Activated CD4-positive, alpha-beta memory T cell treated with anti-CD3 and anti-CD28 coated beads for 36 hours (primary cell): ENCODE data around the gene CALY. TPM values are rescaled to one million over a fixed set of nuclear protein-coding genes. Genes with fewer than 3 reads are reported as not detected.
"Not testable (repeated sequence)": the region's sequence is repeated elsewhere in the genome, so short reads cannot be mapped to it uniquely, and the experiment has no call there.

Experiments
- CTCF ChIA-PET: fragments of 350-600 bp; sonication (Branson Sonifier 250); formaldehyde crosslinking; loops from one replicate; lab custom pipeline; 2021; ENCODE audit warnings: antibody characterized with exemption, inconsistent platforms; lab: Charles Lee
- POLR2A ChIA-PET: fragments of 350-600 bp; sonication (Branson Sonifier 250); formaldehyde crosslinking; loops from one replicate; lab custom pipeline; 2021; ENCODE audit warnings: antibody characterized with exemption; lab: Charles Lee
- DNase-seq: peaks from one replicate; pipeline ENCODE4 v3.0.0-alpha.2; 2020
- H3K27ac Mint-ChIP-seq: one replicate; pipeline ENCODE4 v1.8.0; 2021; ENCODE audit warnings: mixed read lengths
- H3K27me3 Mint-ChIP-seq: one replicate; pipeline ENCODE4 v1.8.0; 2021; ENCODE audit warnings: mixed read lengths
- H3K36me3 Mint-ChIP-seq: one replicate; pipeline ENCODE4 v1.8.0; 2021; ENCODE audit warnings: mixed read lengths
- H3K4me1 Mint-ChIP-seq: one replicate; pipeline ENCODE4 v1.8.0; 2021; ENCODE audit warnings: low read depth, mixed read lengths
- H3K4me3 Mint-ChIP-seq: one replicate; pipeline ENCODE4 v1.8.0; 2021; ENCODE audit warnings: mild to moderate bottlenecking, mixed read lengths
- H3K9me3 Mint-ChIP-seq: one replicate; pipeline ENCODE4 v1.8.0; 2021; ENCODE audit warnings: mixed read lengths
- intact Hi-C: fragments of 100-400 bp; cut with micrococcal nuclease; formaldehyde crosslinking; loops from one replicate; pipeline ENCODE4 v1.15.1; 2023
- total RNA-seq, 2 experiments: library from RNA; stranded (reverse); gene quantifications; one replicate each; pipeline ENCODE4 v1.2.3, GENCODE V29; 2021

CALY gene
- total RNA-seq, 2 experiments from 2014 or later: not detected

GRCh38 chr10:133377025-133377817 is 40.5 kb upstream of the CALY start:
- Mint-ChIP-seq H3K4me1 (peaks cover 2% of the 10 kb centered on the region), H3K9me3 (no peaks in the 10 kb centered on the region), H3K36me3 (no peaks in the 10 kb centered on the region), H3K4me3 (peak overlapping the region; percentile 20), H3K27ac (no peak overlapping the region), H3K27me3 (no peaks in the 10 kb centered on the region)
- CTCF ChIA-PET: no interaction called here
- DNase-seq: no peak
- intact Hi-C loops: loop anchor here (5.0 kb wide), 1 partner anchor 70 kb away; the partner anchor contains the start of genes TUBGCP2 and ZNF511
- POLR2A ChIA-PET: no interaction called here

DNA sequence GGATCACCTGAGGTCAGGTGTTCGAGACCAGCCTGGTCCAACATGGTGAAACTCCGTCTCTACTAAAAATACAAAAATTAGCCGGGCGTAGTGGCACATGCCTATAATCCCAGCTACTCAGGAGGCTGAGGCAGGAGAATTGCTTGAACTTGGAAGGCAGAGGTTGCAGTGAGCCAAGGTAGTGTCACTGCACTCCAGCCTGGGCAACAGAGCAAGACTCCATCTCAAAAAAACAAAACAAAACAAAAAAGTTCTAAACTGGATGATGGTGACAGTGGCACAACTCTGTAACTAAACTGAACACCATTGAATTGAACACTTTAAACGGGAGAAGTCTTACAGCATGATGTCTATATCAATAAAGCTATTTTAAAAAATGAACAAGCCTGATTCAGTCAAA is 39.5 kb upstream of the CALY start:
- H3K4me3 Mint-ChIP-seq, H3K36me3 Mint-ChIP-seq, H3K27me3 Mint-ChIP-seq, CTCF ChIA-PET, H3K9me3 Mint-ChIP-seq, POLR2A ChIA-PET, H3K4me1 Mint-ChIP-seq, DNase-seq, H3K27ac Mint-ChIP-seq: not testable (repeated sequence)
- intact Hi-C loops: loop anchor here (5.0 kb wide), 1 partner anchor 69 kb away; the partner anchor contains the start of genes TUBGCP2 and ZNF511

DNA sequence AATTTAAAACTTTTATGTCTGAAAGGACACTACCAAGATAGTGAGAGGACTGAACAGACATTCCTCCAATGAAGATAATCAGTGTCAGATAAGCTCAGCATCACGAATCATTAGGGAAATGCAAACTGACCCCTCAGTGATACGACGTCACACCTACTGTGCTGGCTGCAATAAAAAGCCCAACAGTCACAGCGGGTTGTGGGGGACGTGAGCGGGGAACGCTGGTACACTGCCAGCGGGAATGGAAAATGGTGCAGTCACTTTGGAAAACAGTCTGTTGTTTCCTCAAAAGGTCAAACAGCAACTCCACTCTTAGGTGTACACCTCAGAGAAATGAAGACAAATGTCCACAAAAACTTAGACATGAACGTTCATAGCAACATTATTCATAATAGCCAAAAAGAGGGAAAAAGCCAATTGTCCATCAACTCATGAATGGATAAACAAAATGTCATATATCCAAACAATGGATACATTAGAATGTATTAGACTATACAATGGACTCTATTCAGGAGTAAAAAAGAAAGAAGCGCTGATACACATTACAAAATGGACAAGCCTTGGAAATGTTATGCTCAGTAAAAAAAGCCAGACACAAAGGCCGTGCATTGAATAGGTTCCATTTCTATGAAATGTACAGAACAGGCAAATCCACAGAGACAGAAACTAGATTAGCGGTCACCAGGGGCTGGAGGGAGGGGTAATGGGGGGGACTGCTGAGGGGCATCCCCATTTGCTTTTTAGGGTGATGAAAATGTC is 38.8 kb upstream of the CALY start:
- Mint-ChIP-seq H3K9me3 (no peaks in the 10 kb centered on the region), H3K27me3 (no peaks in the 10 kb centered on the region), H3K36me3 (no peaks in the 10 kb centered on the region), H3K4me3 (peak overlapping the region; percentile 38), H3K4me1 (peaks cover 6% of the 10 kb centered on the region), H3K27ac (no peak overlapping the region)
- ChIA-PET CTCF (no interaction called here), POLR2A (no interaction called here)
- intact Hi-C loops: loop anchor here (5.0 kb wide), 1 partner anchor 68 kb away; the partner anchor contains the start of genes TUBGCP2 and ZNF511
- DNase-seq: no peak

- DNase-seq: peak; percentile 96
- Mint-ChIP-seq H3K36me3 (peaks cover 8% of the 10 kb centered on the region), H3K9me3 (no peaks in the 10 kb centered on the region), H3K27ac (peak within 1 kb of the TSS; percentile 33), H3K27me3 (no peaks in the 10 kb centered on the region), H3K4me1 (peaks cover 6% of the 10 kb centered on the region), H3K4me3 (peak within 1 kb of the TSS; percentile 81)
- ChIA-PET POLR2A (interaction anchor here (1.6 kb wide), 1 partner anchor 17 kb away, joined by 10 read pairs; no protein-coding TSS in a partner anchor), CTCF (interaction anchor here (1.3 kb wide), 1 partner anchor 44 kb away, joined by 3 read pairs; no protein-coding TSS in a partner anchor)
- intact Hi-C loops: loop anchor here (1.0 to 5.0 kb wide), 3 partner anchors 15 to 111 kb away; partner anchors contain the start of genes FUOM and MTG1
Observed at GRCh38 chr10:133373174-133374090, 36.7 kb upstream of the CALY start, which contains the start of gene ECHS1. TSS of gene ECHS1 (minus strand) at chr10:133373354. CDS start at chr10:133373333, 21 bp downstream.

- intact Hi-C loops: loop anchor here (2.0 to 5.0 kb wide), 2 partner anchors 14 to 110 kb away; partner anchors contain the start of gene FUOM
- Mint-ChIP-seq H3K27me3 (no peaks in the 10 kb centered on the region), H3K4me3 (peak overlapping the region; percentile 68), H3K4me1 (peaks cover 6% of the 10 kb centered on the region), H3K36me3 (peaks cover 12% of the 10 kb centered on the region), H3K27ac (no peak overlapping the region), H3K9me3 (no peaks in the 10 kb centered on the region)
- POLR2A ChIA-PET: interaction anchor here (1.6 kb wide), 1 partner anchor 18 kb away, joined by 10 read pairs; no protein-coding TSS in a partner anchor
- CTCF ChIA-PET: interaction anchor here (1.3 kb wide), 1 partner anchor 43 kb away, joined by 3 read pairs; no protein-coding TSS in a partner anchor
- DNase-seq: no peak
Observed at GRCh38 chr10:133372507-133372906, 35.8 kb upstream of the CALY start.

DNA sequence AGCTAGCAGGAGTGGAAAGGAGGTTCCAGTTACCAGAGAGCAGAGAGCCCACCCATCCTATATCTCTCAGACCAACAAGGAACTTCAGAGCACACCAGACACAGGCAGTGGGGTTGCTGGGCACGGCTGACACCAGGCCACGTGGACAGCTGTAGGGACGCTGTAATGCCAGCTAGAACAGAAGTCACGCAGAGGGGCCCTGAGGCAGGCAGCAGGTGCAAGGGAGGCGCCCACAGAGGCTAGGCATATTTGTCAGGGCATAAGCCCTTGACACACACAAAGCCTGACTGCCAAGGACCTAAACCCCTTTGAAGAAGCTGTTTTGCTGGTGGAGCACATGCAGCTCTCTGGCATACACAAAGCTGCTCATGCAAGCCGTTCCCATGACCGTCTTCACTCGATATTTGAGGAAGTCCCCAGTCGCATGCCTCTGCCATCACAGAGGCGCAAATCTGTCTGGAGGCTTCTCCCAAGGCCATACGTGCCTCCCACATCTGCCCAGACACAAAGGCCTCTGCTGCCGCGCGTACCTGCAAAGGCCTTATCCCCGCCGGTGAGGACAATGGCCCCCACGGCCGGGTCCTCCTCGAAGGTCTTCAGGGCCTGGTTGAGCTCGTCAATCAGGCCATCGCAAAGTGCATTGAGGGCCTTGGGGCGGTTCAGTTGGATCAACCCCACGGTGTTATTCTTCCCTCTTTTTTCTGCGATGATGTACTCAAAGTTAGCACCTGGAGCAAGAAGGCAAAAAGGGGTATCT is 33.5 kb upstream of the CALY start:
- intact Hi-C loops: loop anchor here (5.0 kb wide), 1 partner anchor 108 kb away; no protein-coding TSS in a partner anchor
- CTCF ChIA-PET: no interaction called here
- no peaks in the 10 kb centered on the region for H3K27me3 Mint-ChIP-seq
- H3K9me3 Mint-ChIP-seq: no peaks in the 10 kb centered on the region
- DNase-seq: no peak
- H3K4me1 Mint-ChIP-seq: peaks cover 6% of the 10 kb centered on the region
- POLR2A ChIA-PET: no interaction called here
- H3K4me3 Mint-ChIP-seq: no peak overlapping the region
- peaks cover 12% of the 10 kb centered on the region for H3K36me3 Mint-ChIP-seq
- H3K27ac Mint-ChIP-seq: no peak overlapping the region

DNA sequence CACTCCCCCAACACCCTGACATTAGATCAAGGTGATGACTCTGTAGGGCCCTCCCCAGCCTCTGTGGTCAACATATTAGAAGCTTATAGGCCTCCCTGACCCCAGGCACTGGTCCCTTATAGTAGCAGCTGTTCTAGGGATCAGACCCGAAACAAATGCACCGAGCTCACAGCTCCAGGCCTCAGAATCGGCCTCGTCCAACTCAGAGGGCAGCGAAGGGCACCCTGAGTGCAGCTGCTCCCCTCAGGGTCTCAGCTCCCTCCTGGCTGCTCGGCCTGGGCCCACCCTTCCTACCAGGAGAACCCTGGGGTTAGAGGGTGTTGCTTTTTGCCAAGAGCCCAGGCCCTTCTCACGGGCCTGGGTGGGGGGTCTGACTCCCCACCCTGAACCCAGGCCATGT is 31.5 kb upstream of the CALY start:
- ChIA-PET POLR2A (no interaction called here), CTCF (no interaction called here)
- DNase-seq: no peak
- peaks cover 17% of the 10 kb centered on the region for H3K36me3 Mint-ChIP-seq
- H3K27me3 Mint-ChIP-seq: no peaks in the 10 kb centered on the region
- H3K9me3 Mint-ChIP-seq: no peaks in the 10 kb centered on the region
- H3K4me1 Mint-ChIP-seq: peaks cover 4% of the 10 kb centered on the region
- intact Hi-C loops: no loop called here
- no peak overlapping the region for H3K27ac Mint-ChIP-seq
- no peak overlapping the region for H3K4me3 Mint-ChIP-seq

DNA sequence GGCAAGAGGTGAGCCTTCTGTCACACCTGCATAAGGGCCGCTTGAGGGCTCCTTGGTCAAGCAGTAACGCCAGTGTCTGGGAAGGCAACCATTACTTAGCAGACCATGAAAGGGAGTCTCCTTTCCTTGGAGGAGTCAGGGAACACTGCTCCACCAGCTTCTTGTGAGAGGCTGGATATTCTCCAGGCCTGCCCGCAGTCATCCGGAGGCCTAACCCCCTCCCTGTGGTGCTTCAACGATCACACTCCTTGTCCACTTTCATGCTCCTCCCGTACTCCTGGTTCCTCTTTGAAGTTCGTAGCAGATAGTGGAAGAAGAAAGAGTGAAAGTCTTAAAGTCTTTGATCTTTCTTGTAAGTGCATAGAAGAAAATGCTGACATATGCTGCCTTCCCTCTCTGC is 30.8 kb upstream of the CALY start:
- H3K4me1 Mint-ChIP-seq, POLR2A ChIA-PET, H3K9me3 Mint-ChIP-seq, DNase-seq, H3K4me3 Mint-ChIP-seq, H3K27me3 Mint-ChIP-seq, H3K27ac Mint-ChIP-seq, intact Hi-C loops, CTCF ChIA-PET: not testable (repeated sequence)
- peaks cover 17% of the 10 kb centered on the region for H3K36me3 Mint-ChIP-seq

GRCh38 chr10:133366751-133367150 is 30.1 kb upstream of the CALY start:
- ChIA-PET POLR2A (no interaction called here), CTCF (no interaction called here)
- DNase-seq: no peak
- Mint-ChIP-seq H3K4me3 (no peak overlapping the region), H3K27ac (no peak overlapping the region), H3K27me3 (no peaks in the 10 kb centered on the region), H3K4me1 (no peaks in the 10 kb centered on the region), H3K36me3 (peaks cover 23% of the 10 kb centered on the region), H3K9me3 (no peaks in the 10 kb centered on the region)
- intact Hi-C loops: no loop called here

DNA sequence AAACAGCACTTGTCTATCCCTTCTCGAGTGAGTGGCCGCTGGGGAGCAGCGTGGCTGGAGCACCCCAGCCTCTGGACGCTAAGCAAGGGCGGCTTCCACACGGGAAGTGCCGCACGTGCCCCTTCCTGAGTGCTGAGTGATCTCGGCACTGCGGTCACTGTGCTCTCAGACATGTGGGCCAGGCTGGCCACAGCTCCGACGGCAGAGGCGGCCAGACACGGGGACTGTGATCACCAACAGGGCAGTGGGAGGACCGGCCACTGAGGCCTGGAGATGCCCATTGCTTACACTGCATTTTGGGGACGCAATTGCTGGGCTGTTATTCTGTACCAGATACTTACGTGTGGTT is 29.4 kb upstream of the CALY start:
- POLR2A ChIA-PET: no interaction called here
- peaks cover 23% of the 10 kb centered on the region for H3K36me3 Mint-ChIP-seq

More for the DNA sequence above, 29.4 kb upstream of the CALY start:
- no peaks in the 10 kb centered on the region for H3K4me1 Mint-ChIP-seq
- H3K27me3 Mint-ChIP-seq: no peaks in the 10 kb centered on the region
- no peak overlapping the region for H3K4me3 Mint-ChIP-seq
- CTCF ChIA-PET: no interaction called here
- DNase-seq: no peak
- no peak overlapping the region for H3K27ac Mint-ChIP-seq
- H3K9me3 Mint-ChIP-seq: no peaks in the 10 kb centered on the region
- intact Hi-C loops: no loop called here
